HG03066 (cell line): ENCODE data around the gene SPDYA.

Source experiments
- ATAC-seq: cut with Tn5 transposase; IDR thresholded peaks from one replicate; pipeline ENCODE4 v1.9.1; 2021; ENCODE audit warnings: low read depth; ENCODE audit not compliant: unreplicated experiment

SPDYA gene

DNA sequence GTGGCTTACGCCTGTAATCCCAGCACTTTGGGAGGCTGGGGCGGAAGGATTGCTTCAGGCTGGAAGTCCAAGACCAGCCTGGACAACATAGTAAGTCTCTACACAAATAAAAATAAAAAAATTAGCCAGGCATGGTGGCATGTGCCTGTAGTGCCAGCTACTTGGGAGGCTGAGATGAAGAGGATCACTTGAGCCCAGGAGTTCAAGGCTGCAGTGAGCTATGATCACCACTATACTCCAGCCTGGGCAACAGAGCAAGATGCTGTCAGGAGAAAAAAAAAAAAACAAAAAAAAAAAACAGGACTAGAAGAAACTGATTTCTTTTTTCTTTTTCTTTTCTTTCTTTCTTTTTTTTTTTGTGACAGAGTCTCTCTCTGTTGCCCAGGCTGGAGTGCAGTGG lies 13.6 kb downstream of the SPDYA start:
- ATAC-seq: no peak

DNA sequence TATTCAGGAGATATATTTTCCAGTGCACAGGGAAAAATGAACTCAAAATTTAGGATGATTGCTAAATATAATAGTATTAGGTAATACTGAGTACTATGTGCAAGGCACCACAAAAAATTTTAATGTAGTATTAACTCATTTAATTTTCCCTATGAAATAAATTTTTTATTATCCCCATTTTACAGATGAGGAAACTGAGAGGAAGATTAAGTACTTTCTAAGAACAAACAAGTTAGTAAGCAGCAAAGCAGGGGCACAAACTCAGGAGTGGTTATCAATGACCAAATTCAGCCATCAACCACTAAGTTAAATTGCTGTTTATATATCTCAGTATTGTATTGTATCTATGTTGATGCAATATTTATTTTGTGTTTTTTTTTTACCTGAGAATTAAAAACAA lies 14.2 kb downstream of the SPDYA start:
- no peak for ATAC-seq

DNA sequence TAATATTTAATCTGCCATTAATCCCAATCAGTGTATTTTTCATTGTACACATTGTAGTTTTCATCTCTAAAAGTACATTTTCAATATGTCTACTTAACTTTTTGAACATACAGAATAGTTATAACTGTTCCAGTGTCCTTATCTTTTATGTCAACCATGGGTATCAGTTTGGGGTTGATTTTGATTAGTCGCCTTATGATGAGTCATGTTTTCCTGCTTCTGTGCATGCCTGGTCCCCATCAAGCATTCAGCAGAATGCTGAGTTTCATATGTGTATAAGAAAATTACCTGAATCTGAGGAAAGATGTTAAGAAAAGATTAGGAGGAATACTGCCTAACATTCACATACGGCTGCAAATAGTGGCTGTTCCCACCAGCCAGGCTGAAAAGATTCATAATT lies 17.7 kb downstream of the SPDYA start:
- no peak for ATAC-seq

DNA sequence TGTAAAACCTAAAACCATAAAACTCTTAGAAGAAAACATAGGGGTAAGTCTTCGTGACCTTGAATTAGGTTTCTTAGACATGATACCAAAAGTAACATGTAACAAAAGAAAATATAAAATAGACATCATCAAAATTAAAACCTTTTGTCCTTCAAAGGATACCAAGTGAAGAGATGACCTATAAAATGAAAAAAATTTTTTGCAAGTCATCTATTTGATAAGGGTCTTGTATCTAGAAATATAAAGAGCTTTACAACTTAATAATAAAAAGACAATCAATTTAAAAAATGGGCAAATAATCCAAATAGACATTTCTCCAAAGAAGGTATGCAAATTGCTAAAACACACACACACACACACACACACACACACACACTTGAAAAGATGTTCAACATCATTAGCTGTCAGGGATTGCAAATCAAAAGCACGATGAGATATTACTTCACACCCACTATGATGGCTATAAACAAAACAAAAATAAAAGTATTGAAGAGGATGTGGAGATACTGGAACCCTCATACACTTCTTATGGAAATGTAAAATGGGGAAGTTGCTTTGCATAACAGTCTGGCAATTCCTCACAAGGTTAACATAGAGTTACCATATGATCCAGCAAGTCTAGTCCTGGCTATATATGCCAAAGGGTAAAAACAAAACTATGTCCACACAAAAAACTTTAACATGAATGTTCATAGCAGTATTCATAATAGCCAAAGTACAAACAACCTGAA lies 23.3 kb downstream of the SPDYA start:
- no peak for ATAC-seq

DNA sequence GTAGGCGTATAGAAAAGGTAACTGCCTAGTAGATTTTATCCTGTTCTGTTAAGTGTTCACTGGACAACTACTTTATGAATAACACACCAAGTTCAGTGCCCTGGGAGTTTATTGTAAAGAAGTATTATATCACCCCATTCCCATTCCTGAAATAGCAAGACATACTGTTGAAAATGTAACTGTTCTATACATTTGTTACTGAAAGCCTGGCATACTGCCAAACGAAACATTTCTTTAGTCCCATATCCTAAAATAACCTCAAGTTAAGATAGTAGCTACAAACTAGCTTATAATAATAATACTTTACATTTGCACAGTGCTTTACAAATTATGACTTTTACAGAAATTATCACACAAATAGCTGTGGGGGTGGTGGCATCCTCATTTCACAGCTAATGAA lies 25.1 kb downstream of the SPDYA start:
- ATAC-seq: no peak

DNA sequence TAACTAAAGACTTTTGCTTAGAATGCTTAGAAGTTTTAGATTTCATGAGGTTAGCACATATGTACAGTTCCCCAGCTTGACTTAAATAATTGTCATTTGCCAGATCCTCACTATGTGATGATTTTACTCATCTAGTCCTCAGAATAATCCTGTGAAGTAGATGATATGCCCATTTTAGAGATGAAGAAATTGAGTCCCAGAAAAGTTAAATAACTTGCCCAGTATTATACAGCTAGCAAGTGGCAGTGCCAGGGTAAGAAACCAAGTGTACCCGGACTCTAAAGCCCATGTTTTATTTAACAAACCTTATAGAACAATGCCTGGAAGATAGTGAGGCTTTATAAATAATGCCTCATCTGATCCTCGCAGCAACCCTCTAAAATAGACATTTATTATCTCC lies 28.3 kb downstream of the SPDYA start:
- ATAC-seq: no peak

DNA sequence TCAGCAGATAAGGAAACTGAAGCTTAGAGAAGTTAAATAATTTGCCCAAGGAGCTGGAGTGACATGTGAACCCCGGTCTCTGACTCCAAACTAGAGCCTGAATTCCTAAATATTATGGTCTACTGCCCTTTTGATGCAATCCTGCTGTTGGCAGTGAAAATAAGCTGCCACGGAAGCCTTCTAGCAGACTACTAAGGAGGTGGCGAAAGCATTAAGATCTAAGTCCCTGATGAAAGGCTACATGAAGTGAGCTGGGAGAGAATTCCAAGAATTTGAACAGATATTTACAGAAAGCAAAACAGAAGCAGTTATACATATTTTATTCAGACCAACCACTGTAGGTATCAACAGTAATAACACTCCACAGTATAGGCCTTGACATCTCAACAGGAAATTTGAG lies 31.4 kb downstream of the SPDYA start:
- no peak for ATAC-seq

DNA sequence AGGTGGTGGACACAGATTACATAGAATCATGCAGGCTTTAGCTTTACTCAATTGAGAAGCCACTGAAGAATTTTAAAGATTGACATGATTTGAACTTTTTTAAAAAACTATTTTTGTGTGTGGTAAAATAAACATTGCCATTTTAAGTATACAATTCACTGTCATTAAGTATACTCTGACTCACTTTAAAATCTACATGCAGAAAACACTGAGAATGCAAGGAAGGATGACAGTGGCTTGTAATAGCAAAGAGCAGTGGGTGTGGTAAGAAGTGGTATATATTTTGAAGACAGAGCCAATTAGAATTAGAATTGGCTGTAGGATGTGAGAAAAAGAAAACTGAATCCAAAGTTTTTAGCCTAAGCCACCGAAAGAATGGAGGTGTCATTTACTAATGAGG lies 44.6 kb downstream of the SPDYA start:
- no peak for ATAC-seq

DNA sequence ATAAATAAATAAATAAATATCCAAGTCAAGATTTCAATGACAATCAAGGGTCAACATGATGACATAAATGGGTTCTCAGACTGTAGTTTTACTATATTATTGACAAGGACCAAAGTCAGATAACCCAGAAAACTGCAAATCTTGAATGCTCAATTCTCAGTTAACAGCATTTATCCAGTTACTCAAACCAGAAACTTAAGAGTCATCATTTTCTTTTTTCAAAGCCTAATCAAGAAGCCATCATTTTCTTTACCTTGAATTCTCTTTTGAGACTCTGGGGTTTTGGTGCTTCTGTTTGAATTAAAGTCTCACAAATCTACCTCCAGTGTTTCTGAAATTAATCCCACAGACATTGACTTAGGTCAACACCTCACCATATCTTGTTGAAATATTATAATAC lies 45.3 kb downstream of the SPDYA start:
- no peak for ATAC-seq

DNA sequence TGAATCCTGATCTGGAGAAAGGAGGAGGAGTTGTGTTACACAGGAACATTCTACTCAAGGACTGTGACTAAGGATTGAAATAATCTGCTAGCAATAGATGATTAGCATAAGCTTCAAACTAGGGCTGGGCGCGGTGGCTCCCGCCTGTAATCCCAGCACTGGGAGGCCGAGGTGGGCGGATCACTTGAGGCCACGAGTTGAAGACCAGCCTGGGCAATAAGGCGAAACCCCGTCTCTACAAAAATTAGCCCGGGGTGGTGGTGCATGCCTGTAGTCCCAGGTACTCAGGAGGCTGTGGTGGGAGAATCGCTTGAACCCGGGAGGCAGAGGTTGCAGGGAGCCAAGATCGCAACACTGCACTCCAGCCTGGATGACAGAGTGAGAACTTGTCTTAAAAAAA lies 58.0 kb downstream of the SPDYA start:
- no peak for ATAC-seq

DNA sequence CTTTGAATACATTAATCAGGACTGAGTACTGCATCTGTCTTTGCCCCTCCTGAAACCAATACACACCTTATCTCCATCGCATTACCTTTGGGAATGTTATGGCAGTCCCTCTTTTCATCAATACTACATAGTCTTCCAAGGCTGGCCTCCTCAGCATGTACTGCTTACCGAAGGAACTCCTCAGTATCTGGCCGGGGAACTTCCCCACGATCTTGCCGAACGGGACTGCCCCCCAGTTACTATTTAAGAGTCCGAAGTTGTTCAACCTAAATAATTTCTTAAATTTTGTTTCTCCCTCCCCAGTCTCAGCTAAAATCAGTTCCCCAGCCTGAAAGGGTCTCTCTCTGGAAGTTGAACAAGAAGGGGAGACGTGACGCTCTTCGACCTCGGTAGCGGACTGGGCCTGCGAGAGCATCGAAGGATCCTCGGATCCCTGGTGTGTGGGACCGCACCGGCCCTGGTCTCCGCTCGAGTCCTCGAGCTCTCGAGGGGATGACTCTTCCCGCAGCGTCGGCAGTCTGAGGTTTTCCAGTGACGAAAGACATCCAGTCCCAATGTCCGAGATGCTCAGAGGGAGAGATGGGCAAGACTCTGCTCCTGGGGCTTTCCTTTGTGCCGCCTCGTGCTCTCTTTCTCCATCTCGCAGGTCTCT lies 59.0 kb downstream of the SPDYA start:
- peak; percentile 26 for ATAC-seq

DNA sequence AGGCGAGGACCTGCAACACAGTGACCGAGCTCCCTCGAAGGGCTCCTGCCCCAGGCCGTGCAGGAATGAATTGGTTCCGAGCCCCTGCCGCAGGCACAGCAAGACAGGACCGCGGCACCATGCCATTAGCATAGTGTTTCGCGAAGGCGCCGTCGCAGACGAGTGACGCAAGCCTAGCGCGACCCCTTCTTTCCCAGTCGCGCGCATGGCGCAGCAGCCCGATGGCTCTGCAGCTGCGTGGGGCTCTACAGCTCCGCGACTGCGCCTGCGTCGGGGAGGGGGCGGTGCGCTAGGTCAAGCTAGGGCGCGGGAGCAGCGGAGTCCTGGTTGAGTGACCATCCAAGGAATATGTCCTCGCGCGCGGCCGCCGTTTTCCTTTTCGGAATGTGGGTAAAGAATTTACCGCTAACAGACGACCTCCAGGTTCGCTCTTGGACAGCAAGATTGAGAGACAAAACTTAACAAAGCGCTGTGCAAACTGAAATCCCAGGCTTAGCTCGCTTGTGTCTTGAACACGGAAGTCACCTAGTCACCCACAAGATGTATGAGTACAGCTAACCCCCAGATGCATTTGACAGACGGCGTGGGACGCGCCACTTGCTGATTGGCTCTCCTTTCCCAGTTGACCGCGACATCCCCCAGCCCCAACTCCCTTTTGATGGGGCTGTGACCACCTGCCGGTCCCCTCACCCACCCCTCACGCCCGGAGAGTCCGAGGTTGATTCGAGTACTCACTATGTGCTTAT lies 59.7 kb downstream of the SPDYA start, which contains the start of gene TRMT61B:
TSS of gene TRMT61B (minus strand) at position 164 of the 746 bp plus-strand sequence. CDS start at position 132, 32 bp downstream.
- peak; percentile 98 for ATAC-seq

DNA sequence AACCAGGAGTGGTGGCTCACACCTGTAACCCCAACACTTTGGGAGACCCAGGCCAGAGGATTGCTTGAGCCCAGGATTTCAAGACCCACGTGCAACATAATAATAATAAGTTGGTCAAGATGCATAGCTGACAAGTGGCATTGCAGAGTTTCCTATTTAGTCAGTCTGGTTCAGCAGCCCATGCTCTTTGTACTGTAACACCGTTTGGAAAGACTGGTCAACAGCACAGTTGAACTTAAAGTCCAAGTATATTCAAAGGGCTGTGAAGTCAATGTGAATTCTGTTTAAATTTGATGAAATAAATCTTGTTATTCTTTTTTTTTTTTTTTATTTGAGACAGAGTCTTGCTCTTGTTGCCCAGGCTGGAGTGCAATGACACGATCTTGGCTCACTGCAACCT lies 61.0 kb downstream of the SPDYA start:
- ATAC-seq: no peak

DNA sequence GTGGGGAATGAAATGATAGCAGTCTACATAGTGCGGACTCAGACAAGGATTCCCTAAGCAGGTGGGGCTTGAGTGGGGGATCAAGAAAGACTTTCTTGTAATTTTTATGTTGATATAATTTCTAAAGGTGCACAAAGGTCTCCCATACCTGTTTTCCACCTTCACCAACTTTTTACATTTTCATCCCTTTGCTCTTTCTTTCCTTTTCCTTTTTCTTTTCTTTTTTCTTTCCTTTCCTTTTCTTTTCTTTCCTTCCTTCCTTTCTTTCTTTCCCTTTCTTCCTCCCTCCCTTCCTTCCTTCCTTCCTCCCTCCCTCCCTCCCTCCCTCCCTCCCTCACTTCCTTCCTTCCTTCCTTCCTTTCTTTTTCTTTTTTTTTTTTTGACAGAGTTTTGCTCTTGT lies 69.6 kb downstream of the SPDYA start:
- ATAC-seq: no peak

DNA sequence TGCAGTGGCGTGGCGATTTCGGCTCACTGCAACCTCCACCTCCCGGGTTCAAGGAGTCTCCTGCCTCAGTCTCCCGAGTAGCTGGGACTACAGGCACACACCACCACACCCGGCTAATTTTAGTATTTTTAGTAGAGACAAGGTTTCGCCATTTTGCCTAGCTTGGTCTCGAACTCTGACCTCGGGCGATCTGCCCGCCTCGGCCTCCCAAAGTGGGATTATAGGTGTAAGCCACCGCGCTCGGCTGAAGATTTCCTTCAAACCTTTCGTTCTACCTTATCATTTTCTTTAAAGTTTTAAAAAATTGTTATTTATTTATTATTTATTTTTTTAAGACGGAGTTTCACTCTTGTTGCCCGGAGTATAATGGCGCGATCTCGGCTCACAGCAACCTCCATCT lies 82.9 kb downstream of the SPDYA start:
- no peak for ATAC-seq

DNA sequence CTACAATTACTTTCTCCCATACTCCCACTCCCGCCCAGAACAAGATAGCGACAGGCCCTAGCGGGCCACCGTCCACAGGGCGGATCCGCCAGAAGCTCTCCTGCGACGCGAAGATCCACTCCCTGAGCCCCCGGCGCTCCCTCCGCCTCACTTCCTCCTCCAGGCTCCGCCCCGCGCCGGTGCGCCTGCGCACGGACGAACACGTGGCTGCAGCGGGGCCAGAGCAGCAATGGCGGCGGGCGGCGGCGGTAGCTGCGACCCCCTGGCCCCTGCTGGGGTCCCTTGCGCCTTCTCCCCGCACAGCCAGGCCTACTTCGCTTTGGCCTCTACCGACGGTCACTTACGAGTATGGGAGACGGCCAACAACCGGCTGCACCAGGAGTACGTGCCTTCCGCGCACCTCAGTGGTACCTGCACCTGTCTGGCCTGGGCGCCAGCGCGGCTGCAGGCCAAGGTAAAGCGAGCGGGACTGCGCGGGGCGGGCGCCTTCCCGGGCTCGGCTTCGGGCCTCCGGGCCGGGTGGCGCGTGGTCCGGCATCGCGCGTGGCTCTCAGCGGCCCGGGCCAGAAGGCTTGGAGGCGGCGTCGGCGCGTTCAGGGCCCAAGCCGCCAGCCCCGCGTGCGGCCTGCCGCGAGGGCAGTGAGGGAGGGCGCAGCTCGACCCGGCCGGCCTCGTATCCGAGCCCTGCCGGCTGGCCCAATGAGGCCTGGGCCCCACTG lies 84.0 kb downstream of the SPDYA start, which contains the start of gene WDR43:
TSS of gene WDR43 (plus strand) at position 198 of the 719 bp plus-strand sequence. CDS start at position 230, 32 bp downstream.
- ATAC-seq: peak; percentile 74

DNA sequence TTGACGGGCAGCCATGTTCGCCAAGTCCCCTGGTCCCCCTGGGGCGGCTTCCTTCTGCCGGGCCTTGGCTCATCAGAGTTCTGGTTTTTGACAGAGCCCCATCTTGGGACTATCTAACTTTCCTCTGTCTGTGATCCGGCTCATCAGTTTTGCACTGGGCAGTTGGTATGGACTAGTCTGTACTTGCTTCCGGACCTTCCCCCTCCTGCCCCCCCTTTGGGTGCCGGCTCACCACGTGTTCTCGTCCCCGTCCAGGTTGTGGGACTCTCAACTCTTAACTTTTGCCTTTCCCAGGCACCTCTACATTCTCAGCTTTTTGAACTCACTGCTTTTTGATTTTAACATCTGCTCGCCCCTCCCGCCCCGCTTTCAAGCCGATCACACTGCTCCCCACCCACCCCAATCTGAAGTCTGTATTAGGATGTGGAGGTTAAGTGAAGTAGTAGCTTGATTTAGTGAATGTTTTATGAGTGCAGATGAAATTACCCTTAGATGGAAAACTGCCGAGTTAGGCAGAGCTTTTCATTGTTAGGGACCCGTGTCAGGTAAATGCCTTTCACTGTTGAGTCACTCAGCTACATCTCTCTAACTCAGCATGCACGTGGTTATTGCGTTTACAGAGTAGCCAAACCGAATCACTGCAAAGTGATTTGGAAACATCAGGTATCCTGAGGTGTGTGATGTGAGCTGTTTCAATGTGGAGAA lies 84.7 kb downstream of the SPDYA start:
- ATAC-seq: peak; percentile 35

DNA sequence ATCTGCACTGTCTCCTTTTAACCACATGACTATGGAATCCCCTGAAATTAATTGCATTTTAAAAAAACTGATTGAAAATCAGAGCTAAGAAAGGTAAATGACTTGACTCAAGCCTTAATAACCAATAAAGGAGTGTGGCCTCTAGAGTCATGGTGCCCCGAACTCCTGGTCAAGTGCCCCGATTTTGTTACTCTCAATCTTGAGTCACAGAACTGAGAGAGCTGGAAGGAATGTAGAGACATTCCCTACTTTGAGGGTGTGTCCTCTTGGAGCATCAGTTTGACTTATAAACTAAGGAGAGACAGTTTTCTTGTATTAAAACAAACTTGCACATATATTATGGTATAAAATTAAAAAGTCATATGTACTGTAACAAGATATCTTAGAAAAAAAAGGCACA lies 86.3 kb downstream of the SPDYA start:
- ATAC-seq: no peak

DNA sequence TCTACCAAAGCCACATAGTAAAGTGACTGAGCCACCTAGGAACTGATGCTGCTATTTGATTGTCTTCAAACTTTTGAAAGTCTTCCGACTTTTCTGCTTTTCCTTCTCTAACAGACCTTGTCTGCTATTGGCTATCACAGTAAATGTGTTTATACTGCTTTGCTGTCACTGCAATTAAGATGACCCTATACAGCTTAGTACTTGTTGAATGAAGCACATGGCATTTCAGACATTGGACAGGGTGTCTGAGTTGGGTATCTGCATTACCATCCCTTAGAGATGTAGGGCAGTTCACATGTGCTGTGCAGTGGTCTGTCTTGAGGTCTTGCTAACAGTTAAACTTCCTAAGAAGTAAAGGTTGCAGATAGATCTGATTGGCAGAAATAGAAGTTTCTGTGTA lies 87.4 kb downstream of the SPDYA start:
- ATAC-seq: no peak
